H1 (cell line): ENCODE data around the gene RBMS1. TPM values are rescaled to one million over a fixed set of nuclear protein-coding genes. Genes with fewer than 3 reads are reported as not detected.

Source experiments
- CTCF ChIA-PET: fragments of 300-600 bp; sonication (Branson Sonifier 250); formaldehyde crosslinking; loops from one replicate; lab custom pipeline; 2021; ENCODE audit not compliant: partially characterized antibody; lab: Charles Lee
- POLR2A ChIA-PET: fragments of 300-600 bp; sonication (Branson Sonifier 250); formaldehyde crosslinking; loops from one replicate; lab custom pipeline; 2021; ENCODE audit warnings: inconsistent platforms; ENCODE audit not compliant: partially characterized antibody; lab: Charles Lee
- DNase-seq, 2 experiments: peaks; one replicate each; pipeline versions ENCODE4 v3.0.0 to v3.0.0-alpha.2; 2010 to 2022; ENCODE audit warnings: low spot score in 2 of 2, low read depth in 1 of 2, mixed read lengths in 1 of 2
- FAIRE-seq: peaks from 2 replicates; lab custom pipeline; 2011; peaks lifted over from hg19 to GRCh38; lab: Jason Lieb, UNC
- H2AFZ ChIP-seq: 2 replicates; pipeline ENCODE4 v1.8.1; 2012; ENCODE audit warnings: low read length, inconsistent platforms
- H2AK5ac ChIP-seq: 2 replicates; pipeline ENCODE4 v1.6.1; 2013; ENCODE audit warnings: low read depth, low read length
- H2BK120ac ChIP-seq: replicated peaks from 2 replicates; pipeline ENCODE3; 2013; ENCODE audit warnings: low read depth, low read length, inconsistent platforms
- H2BK12ac ChIP-seq: 2 replicates; pipeline ENCODE4 v1.6.1; 2013; ENCODE audit warnings: low read depth, low read length
- H2BK15ac ChIP-seq: 2 replicates; pipeline ENCODE4 v1.6.1; 2013; ENCODE audit warnings: low read length
- H2BK20ac ChIP-seq: 2 replicates; pipeline ENCODE4 v1.6.1; 2013; ENCODE audit warnings: low read length
- H2BK5ac ChIP-seq: 2 replicates; pipeline ENCODE4 v1.6.1; 2013; ENCODE audit warnings: low read depth, low read length
- H3K14ac ChIP-seq: 2 replicates; pipeline ENCODE4 v1.6.1; 2013; ENCODE audit warnings: inconsistent platforms; ENCODE audit not compliant: insufficient read length
- H3K18ac ChIP-seq: 2 replicates; pipeline ENCODE4 v1.6.1; 2013; ENCODE audit warnings: low read length; ENCODE audit errors: extremely low read depth
- H3K23ac ChIP-seq: 2 replicates; pipeline ENCODE4 v1.6.1; 2013; ENCODE audit warnings: inconsistent platforms; ENCODE audit not compliant: insufficient read length
- H3K23me2 ChIP-seq: 2 replicates; pipeline ENCODE4 v1.6.1; 2013; ENCODE audit warnings: low read depth, low read length
- H3K27ac ChIP-seq: 2 replicates; pipeline ENCODE4 v1.6.1; 2011; ENCODE audit warnings: low read depth, low read length, inconsistent platforms
- H3K27me3 ChIP-seq, 4 experiments: replicated peaks in 1 of 4; 1 replicate in 1 of 4; 2 replicates in 3 of 4; pipeline versions ENCODE4 v1.6.1 to v1.8.1; 2011 to 2013; ENCODE audit warnings: low read length in 3 of 4, mild to moderate bottlenecking in 3 of 4, inconsistent platforms in 2 of 4, mixed read lengths in 2 of 4, moderate library complexity in 1 of 4; ENCODE audit not compliant: control insufficient read depth in 3 of 4, insufficient read depth in 3 of 4; ENCODE audit errors: extremely low read depth in 1 of 4
- H3K36me3 ChIP-seq, 4 experiments: 2 replicates each; pipeline versions ENCODE4 v1.6.1 to v1.8.1; 2011 to 2013; ENCODE audit warnings: mild to moderate bottlenecking in 4 of 4, low read length in 3 of 4, moderate library complexity in 2 of 4, control low read depth in 1 of 4, inconsistent platforms in 1 of 4; ENCODE audit not compliant: insufficient read depth in 4 of 4, control insufficient read depth in 2 of 4
- H3K4ac ChIP-seq: replicated peaks from 2 replicates; pipeline ENCODE3; 2013; ENCODE audit warnings: low read length, low read depth, mixed read lengths, inconsistent platforms; ENCODE audit not compliant: insufficient read length
- H3K4me1 ChIP-seq, 4 experiments: replicated peaks in 1 of 4; 1 replicate in 1 of 4; 2 replicates in 3 of 4; pipeline versions ENCODE4 v1.6.1 to v1.8.1; 2011 to 2013; ENCODE audit warnings: low read length in 3 of 4, inconsistent platforms in 2 of 4, mixed read lengths in 1 of 4; ENCODE audit not compliant: insufficient read depth in 4 of 4, control insufficient read depth in 3 of 4
- H3K4me2 ChIP-seq, 2 experiments: 2 replicates each; pipeline versions ENCODE4 v1.6.1 to v1.8.1; 2011 to 2013; ENCODE audit warnings: low read depth in 2 of 2, low read length in 2 of 2, control low read depth in 1 of 2, inconsistent platforms in 1 of 2, mild to moderate bottlenecking in 1 of 2; ENCODE audit not compliant: insufficient read depth in 1 of 2
- H3K4me3 ChIP-seq, 4 experiments: fragments of 200-600, 300-600 bp in 1 of 4; sonication (generic), shearing (Covaris generic), sonication (Bioruptor Twin) in 1 of 4; 2 replicates each; pipeline versions ENCODE4 v1.5.1 to v1.8.1; 2011 to 2016; ENCODE audit warnings: low read length in 4 of 4, low read depth in 3 of 4, control low read depth in 2 of 4, inconsistent platforms in 2 of 4, mild to moderate bottlenecking in 2 of 4, mixed read lengths in 1 of 4, moderate library complexity in 1 of 4; ENCODE audit not compliant: insufficient read depth in 2 of 4; ENCODE audit errors: extremely low read depth in 1 of 4
- H3K56ac ChIP-seq: replicated peaks from 2 replicates; pipeline ENCODE3; 2013; ENCODE audit warnings: low read depth, mild to moderate bottlenecking, mixed read lengths, low read length, inconsistent platforms; ENCODE audit not compliant: insufficient read length
- H3K79me1 ChIP-seq: 2 replicates; pipeline ENCODE4 v1.6.1; 2013; ENCODE audit warnings: low read depth, low read length, control low read depth
- H3K79me2 ChIP-seq, 2 experiments: 2 replicates each; pipeline versions ENCODE4 v1.6.1 to v1.8.1; 2012 to 2013; ENCODE audit warnings: low read length in 2 of 2, mild to moderate bottlenecking in 2 of 2, inconsistent platforms in 1 of 2; ENCODE audit not compliant: insufficient read depth in 2 of 2, control insufficient read depth in 1 of 2
- H3K9ac ChIP-seq, 4 experiments: replicated peaks in 1 of 4; 1 replicate in 1 of 4; 2 replicates in 3 of 4; pipeline versions ENCODE4 v1.6.1 to v1.8.1; 2011 to 2013; ENCODE audit warnings: low read depth in 3 of 4, low read length in 3 of 4, control low read depth in 2 of 4, mild to moderate bottlenecking in 2 of 4, moderate library complexity in 2 of 4, inconsistent platforms in 1 of 4; ENCODE audit errors: extremely low read depth in 1 of 4
- H3K9me3 ChIP-seq, 2 experiments: 2 replicates each; pipeline versions ENCODE4 v1.6.1 to v1.8.1; 2012 to 2013; ENCODE audit warnings: mild to moderate bottlenecking in 2 of 2, moderate library complexity in 2 of 2, control low read depth in 1 of 2, inconsistent platforms in 1 of 2, low read depth in 1 of 2, low read length in 1 of 2, mixed read lengths in 1 of 2; ENCODE audit not compliant: insufficient read depth in 2 of 2
- H4K20me1 ChIP-seq, 2 experiments: replicated peaks in 1 of 2; 2 replicates each; pipeline versions ENCODE3 to v1.8.1; 2011 to 2013; ENCODE audit warnings: inconsistent platforms in 2 of 2, low read length in 2 of 2, mild to moderate bottlenecking in 1 of 2; ENCODE audit not compliant: insufficient read depth in 2 of 2, control insufficient read depth in 1 of 2
- H4K5ac ChIP-seq: 2 replicates; pipeline ENCODE4 v1.6.1; 2013; ENCODE audit warnings: low read length, low read depth, mixed read lengths, inconsistent platforms; ENCODE audit not compliant: insufficient read length
- H4K8ac ChIP-seq: 2 replicates; pipeline ENCODE4 v1.8.0; 2013; ENCODE audit warnings: mild to moderate bottlenecking, moderate library complexity, low read length, inconsistent platforms; ENCODE audit not compliant: insufficient read depth; ENCODE audit errors: extremely low read depth
- H4K91ac ChIP-seq: replicated peaks from 2 replicates; pipeline ENCODE3; 2013; ENCODE audit warnings: low read length, mixed read lengths, inconsistent platforms; ENCODE audit not compliant: insufficient read length
- BCL11A ChIP-seq, 2 experiments: IDR thresholded peaks; one replicate each; pipeline ENCODE4 v1.6.1; 2011; ENCODE audit warnings: low read depth in 2 of 2, low read length in 2 of 2, mild to moderate bottlenecking in 2 of 2
- CBX8 ChIP-seq: fragments of 300-800, 300-1000 bp; sonication (generic); IDR thresholded peaks from 2 replicates; pipeline ENCODE4 v1.7.1; 2016; ENCODE audit warnings: low read depth, low read length, borderline replicate concordance
- CREB1 ChIP-seq: IDR thresholded peaks from 2 replicates; pipeline ENCODE4 v1.6.1; 2012; ENCODE audit warnings: inconsistent platforms
- EGR1 ChIP-seq: IDR thresholded peaks from 2 replicates; pipeline ENCODE4 v1.6.1; 2011; ENCODE audit warnings: low read depth, low read length, borderline replicate concordance
- GTF2F1 ChIP-seq: IDR thresholded peaks from 2 replicates; pipeline ENCODE4 v1.6.1; 2012; ENCODE audit warnings: low read depth, low read length, improper control_type of control experiment, borderline replicate concordance
- MAFK ChIP-seq: IDR thresholded peaks from 2 replicates; pipeline ENCODE4 v1.6.1; 2012; ENCODE audit warnings: low read depth, mild to moderate bottlenecking, improper control_type of control experiment, low read length
- POLR2A ChIP-seq, 2 experiments: IDR thresholded peaks; 1 replicate in 1 of 2; 2 replicates in 1 of 2; pipeline ENCODE4 v1.6.1; 2011; ENCODE audit warnings: low read depth in 2 of 2, low read length in 2 of 2, mild to moderate bottlenecking in 2 of 2; ENCODE audit errors: control extremely low read depth in 1 of 2
- POU5F1 ChIP-seq: IDR thresholded peaks from 2 replicates; pipeline ENCODE4 v1.6.1; 2011; ENCODE audit warnings: low read depth, mild to moderate bottlenecking, low read length, moderate library complexity
- RXRA ChIP-seq: IDR thresholded peaks from 2 replicates; pipeline ENCODE4 v1.6.1; 2011; ENCODE audit warnings: low read depth, mild to moderate bottlenecking, low read length, moderate library complexity; ENCODE audit not compliant: insufficient read depth
- SP4 ChIP-seq: IDR thresholded peaks from 2 replicates; pipeline ENCODE4 v1.6.1; 2012; ENCODE audit warnings: low read length, inconsistent platforms
- TBP ChIP-seq: IDR thresholded peaks from 2 replicates; pipeline ENCODE4 v1.6.1; 2011; ENCODE audit warnings: low read depth, low read length, improper control_type of control experiment
- WGBS, 2 experiments: shearing (Covaris generic) in 1 of 2; methylation state at CpG; one replicate each; pipeline versions ENCODE4 v1.1.6 to v1.1.7; 2013 to 2015; ENCODE audit warnings: low lambda C conversion rate in 2 of 2, mixed read lengths in 2 of 2, inconsistent platforms in 1 of 2, low coverage in 1 of 2, missing lambda C conversion rate in 1 of 2; ENCODE audit not compliant: insufficient replicate concordance in 2 of 2, insufficient coverage in 1 of 2, insufficient read length in 1 of 2; ENCODE audit errors: extremely low coverage in 1 of 2, missing lambda C conversion rate in 1 of 2; 5-methylcytosine and 5-hydroxymethylcytosine counted together
- polyA plus RNA-seq, 7 experiments: library from polyadenylated mRNA; depleted of rRNA in 3 of 7; stranded (reverse) in 5 of 7; unstranded in 2 of 7; fragments of >200 nt in 5 of 7; fragments of 200-250 nt in 2 of 7; gene quantifications; 1 replicate in 5 of 7; 2 replicates in 1 of 7; 4 replicates in 1 of 7; pipeline versions ENCODE4 v1.2.1 to v1.2.3, GENCODE V29; 2011 to 2013; ENCODE audit warnings: missing spikeins in 2 of 7, mixed read lengths in 2 of 7
- total RNA-seq: library from RNA; stranded (reverse); fragmentation: NEBNext Ultra II Directional; extraction: Animal tissue kit (Norgen Biotek cat#: 25700); gene quantifications from 2 replicates; pipeline ENCODE4 v1.2.1, GENCODE V29; 2021
- TF ChIP-seq, protein P1 (sequence below): IDR thresholded peaks from 2 replicates; pipeline ENCODE4 v1.6.1; 2012; ENCODE audit warnings: low read length, inconsistent platforms
- TF ChIP-seq, protein P2 (sequence below): IDR thresholded peaks from 2 replicates; pipeline ENCODE4 v1.6.1; 2011; ENCODE audit warnings: low read length, improper control_type of control experiment

Gene RBMS1
- total and polyA plus RNA-seq, 2 of the 8 experiments (the other 6 are each of a cell fraction or from before 2014, with no cell fraction given) = 53.7 to 60.0 TPM

DNA sequence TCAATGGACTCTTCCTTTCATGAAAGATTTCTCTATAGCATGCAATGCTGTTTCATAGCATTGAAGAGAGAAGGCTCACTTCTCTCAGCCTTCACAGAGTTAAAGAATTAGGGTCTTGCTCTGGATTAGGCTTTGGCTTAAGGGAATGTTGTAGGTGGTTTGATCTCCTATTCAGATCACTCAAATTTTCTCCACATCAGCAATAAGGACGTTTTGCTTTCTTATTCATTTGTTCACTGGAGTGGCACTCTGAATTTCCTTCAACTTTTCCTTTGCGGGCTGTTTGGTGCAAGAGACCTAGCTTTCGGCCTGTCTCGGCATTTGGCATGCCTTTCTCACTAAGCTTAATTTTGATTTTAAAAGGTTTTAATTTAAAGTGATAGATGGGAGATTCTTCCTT is 131.6 kb downstream of the RBMS1 start:
- Histone ChIP-seq H3K4me1 (peaks cover 0 to 5% (median 3%) of the 10 kb centered on the region in 4 experiments; a peak in 3 of 7 replicates), H3K27ac (no peak overlapping the region), H2BK20ac (no peak overlapping the region), H3K14ac (no peak overlapping the region), H4K20me1 (no peaks in the 10 kb centered on the region), H3K9ac (no peak overlapping the region), H4K8ac (no peak overlapping the region), H2AFZ (no peak overlapping the region), H3K56ac (no peak overlapping the region), H2AK5ac (no peak overlapping the region), H4K5ac (no peak overlapping the region), H2BK12ac (no peak overlapping the region), H3K79me2 (peaks cover 0 to 22% of the 10 kb centered on the region in 2 experiments; a peak in 2 of 4 replicates), H3K23me2 (no peaks in the 10 kb centered on the region), H3K4me3 (no peak overlapping the region), H3K36me3 (peaks cover 0 to 3% (median 0%) of the 10 kb centered on the region in 4 experiments; a peak in 1 of 8 replicates), H2BK120ac (no peak overlapping the region), H3K4me2 (no peak overlapping the region), H3K4ac (no peak overlapping the region), H3K79me1 (no peaks in the 10 kb centered on the region), H3K9me3 (no peaks in the 10 kb centered on the region), H2BK5ac (no peak overlapping the region), H2BK15ac (no peak overlapping the region), H4K91ac (no peak overlapping the region), H3K18ac (no peak overlapping the region), H3K27me3 (no peaks in the 10 kb centered on the region), H3K23ac (no peak overlapping the region)
- POLR2A ChIA-PET = no interaction called here
- FAIRE-seq (no peak), DNase-seq (no peak)
- 92% methylated on average over 4 of the region's 4 CpGs; no CpG with 5 or more reads in 1 of the 2 experiments for WGBS, 2 experiments
- CTCF ChIA-PET = interaction anchor here (1.2 to 2.7 kb wide), 3 partner anchors 16 to 67 kb away, joined by 3 to 9 read pairs (median 7); no protein-coding TSS in a partner anchor
- no peak for TF ChIP-seq CBX8
- no peak for TF ChIP-seq MAFK
- TF ChIP-seq POLR2A (IDR thresholded peaks at IDR 0.05; ENCODE audit: control extremely low read depth in 1 of 2, low read depth in 2 of 2, low read length in 2 of 2) = no peak
- TF ChIP-seq TBP = no peak
- TF ChIP-seq GTF2F1 = no peak
- TF ChIP-seq BCL11A (IDR thresholded peaks at IDR 0.05; ENCODE audit: low read depth in 2 of 2, low read length in 2 of 2) = no peak
- TF ChIP-seq RXRA = no peak
- TF ChIP-seq POU5F1 = no peak
- TF ChIP-seq, protein P1, sequence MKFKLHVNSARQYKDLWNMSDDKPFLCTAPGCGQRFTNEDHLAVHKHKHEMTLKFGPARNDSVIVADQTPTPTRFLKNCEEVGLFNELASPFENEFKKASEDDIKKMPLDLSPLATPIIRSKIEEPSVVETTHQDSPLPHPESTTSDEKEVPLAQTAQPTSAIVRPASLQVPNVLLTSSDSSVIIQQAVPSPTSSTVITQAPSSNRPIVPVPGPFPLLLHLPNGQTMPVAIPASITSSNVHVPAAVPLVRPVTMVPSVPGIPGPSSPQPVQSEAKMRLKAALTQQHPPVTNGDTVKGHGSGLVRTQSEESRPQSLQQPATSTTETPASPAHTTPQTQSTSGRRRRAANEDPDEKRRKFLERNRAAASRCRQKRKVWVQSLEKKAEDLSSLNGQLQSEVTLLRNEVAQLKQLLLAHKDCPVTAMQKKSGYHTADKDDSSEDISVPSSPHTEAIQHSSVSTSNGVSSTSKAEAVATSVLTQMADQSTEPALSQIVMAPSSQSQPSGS = no peak
- TF ChIP-seq EGR1 = no peak
- TF ChIP-seq SP4 = no peak
- TF ChIP-seq CREB1 = no peak
- TF ChIP-seq, protein P2, sequence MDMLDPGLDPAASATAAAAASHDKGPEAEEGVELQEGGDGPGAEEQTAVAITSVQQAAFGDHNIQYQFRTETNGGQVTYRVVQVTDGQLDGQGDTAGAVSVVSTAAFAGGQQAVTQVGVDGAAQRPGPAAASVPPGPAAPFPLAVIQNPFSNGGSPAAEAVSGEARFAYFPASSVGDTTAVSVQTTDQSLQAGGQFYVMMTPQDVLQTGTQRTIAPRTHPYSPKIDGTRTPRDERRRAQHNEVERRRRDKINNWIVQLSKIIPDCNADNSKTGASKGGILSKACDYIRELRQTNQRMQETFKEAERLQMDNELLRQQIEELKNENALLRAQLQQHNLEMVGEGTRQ = no peak
